Measurements from ENCODE around the gene EFCAB10.
"Not testable (repeated sequence)": the region's sequence is repeated elsewhere in the genome, so short reads cannot be mapped to it uniquely, and the experiment has no call there.

The EFCAB10 gene

DNA sequence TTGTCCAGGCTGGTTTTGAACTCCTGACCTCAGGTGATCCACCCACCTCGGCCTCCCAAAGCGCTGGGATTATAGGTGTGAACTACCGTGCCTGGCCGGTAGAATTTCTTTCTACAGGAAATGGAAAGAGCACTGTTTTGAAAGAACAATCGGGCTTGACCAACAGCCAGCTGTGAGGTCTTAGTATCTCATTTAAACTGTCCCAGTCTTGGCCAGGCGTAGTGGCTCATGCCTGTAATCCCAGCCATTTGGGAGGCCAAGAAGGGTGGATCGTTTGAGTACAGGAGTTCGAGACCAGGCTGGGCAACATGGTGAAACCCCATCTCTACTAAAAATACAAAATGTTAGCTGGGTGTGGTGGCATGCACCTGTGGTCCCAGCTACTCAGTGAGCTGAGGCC lies 17.8 kb upstream of the EFCAB10 start:
- DNase-seq (ENCODE audit: low read depth): not testable (repeated sequence)

DNA sequence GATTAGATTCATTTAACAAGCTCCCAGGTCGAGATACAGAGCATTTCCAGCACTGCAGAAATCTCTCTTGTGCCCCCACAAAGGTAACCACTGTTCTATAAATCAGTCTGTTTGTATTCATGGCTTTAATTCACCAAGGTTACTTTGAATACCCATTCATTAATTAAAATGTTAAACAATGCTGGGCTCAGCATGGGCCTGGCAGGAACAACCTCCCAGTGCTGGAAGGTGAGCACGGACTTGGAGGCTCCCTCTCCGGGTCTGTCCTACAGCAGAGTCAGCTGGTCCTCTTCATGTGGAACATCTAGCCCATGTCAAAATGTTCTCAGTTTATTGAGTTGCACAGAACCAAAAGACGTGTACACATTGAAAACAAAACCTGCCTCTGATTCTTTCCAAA lies 15.6 kb upstream of the EFCAB10 start:
- no peak for DNase-seq (ENCODE audit: low read depth)

DNA sequence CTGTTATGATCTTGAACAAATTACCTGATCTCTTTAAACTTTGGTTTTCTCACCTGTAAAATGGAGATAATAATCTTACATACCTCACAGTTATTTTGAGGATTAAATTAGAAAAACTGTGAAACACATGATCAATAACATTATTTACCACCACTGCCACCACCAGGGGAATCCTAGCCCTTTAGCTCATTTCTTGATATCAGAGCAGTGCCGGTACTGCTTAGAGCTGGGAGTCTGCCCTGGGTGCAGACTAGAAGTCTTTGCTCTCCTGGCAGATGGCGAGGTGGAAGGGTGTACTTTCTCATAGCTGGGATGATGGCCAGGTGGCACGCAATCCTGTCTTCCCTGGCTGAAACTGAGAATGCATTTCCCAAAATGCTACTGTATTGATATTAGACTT lies 12.7 kb upstream of the EFCAB10 start:
- no peak for DNase-seq (ENCODE audit: low read depth)

DNA sequence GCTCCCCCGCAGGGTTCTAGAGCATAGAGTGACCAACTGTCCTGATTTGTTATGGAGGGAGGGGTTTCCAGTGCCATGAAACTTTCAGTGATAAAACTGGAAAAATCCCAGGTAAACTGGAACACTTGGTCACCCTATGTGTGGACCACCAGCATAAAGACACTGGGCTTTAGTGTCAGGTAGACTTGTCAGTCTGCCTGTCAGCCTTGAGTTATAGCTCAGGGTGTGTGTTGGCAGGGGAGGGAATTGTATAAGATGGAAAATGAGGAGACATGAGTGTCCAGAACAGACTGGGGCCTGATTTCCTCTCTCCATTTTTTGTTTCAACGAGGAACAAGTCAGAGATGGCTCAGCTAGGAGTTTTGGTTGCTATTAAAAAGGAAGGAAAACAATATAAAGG lies 10.2 kb upstream of the EFCAB10 start:
- DNase-seq (ENCODE audit: low read depth): no peak

DNA sequence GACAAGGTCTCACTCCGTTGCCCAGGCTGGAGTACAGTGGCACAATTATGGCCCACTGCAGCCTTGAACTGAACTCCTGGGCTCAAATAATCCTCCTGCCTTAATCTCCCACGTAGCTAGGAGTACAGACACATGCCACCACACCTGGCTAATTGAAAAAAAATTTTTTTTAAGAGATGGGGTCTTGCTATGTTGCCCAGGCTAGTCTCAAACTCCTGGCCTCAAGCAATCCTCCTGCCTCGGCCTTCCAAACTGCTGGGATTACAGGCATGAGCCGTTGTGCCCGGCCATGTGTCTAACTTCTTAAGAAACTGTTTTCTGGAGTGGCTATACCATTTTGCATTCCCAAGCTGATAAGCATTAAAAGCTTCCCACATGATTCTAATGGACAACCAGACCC lies 9.5 kb upstream of the EFCAB10 start:
- no peak for DNase-seq (ENCODE audit: low read depth)

DNA sequence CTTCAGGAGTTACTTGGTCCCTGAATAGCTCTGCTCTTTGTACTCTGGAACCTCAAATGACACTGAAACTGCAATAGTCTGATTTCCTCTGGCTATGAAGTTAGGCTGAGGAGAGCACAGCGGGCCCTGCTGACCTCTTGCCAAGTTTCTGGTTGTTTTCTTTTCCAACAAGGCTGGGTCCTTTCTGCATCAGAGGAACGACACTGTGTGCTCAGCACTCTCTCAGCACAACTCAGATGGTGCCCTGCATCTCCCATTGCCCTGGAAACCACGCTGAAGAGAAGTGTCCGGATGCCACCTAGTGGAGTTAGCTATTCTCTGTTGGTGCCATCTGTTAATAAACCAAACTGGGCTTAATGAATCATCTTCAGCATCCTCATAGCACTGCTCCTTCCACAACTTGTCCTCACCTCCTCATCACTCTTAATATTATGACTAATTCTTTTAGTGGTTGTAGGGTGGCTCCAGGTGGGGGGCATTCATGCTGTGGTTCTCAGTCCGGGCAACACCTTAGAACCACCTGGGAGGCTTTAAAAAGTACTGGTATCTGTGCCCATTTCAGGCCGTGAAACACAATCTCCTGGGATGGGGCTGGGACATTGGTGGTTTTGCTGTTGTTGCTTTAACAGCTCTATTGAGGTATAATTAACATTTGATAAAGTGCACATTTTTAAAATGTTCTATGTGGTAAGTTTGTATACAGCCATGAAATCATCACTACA lies 8.2 kb upstream of the EFCAB10 start:
- peak; percentile 30 for DNase-seq (ENCODE audit: low read depth)

DNA sequence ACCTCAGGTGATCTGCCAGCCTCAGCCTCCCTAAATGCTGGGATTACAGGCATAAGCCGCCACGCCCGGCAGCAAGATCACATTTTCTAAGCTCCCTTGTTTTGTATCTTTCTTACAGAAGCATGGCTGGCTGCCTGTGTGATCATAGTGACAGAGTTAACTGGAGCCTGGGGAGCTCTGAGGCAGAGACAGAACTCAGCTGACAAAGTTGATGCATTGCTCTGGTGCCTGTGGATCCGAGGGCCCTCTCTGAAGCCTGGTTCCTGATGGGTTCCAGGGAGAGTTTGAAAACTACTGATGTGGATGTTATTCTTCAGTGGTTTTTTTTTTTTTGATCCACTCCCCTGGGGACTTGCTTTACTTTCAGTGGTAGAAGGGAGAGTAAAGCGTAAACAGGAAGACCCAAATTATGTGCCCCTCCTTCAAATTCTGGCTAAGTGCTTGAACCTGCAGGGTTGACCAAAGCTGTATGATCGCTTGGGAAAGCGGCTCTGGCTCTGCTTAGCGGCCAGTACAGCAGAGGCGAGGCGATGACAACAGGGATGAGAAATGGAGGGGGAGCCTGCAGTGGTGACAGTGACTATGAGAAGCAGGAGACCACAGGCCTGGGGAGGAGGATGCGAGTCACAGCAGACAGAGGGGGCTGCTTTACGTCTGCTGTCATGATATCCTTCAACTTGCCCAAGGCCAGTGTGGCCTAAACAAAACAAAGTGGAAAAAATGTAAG lies 6.8 kb upstream of the EFCAB10 start:
- DNase-seq (ENCODE audit: low read depth): no peak

DNA sequence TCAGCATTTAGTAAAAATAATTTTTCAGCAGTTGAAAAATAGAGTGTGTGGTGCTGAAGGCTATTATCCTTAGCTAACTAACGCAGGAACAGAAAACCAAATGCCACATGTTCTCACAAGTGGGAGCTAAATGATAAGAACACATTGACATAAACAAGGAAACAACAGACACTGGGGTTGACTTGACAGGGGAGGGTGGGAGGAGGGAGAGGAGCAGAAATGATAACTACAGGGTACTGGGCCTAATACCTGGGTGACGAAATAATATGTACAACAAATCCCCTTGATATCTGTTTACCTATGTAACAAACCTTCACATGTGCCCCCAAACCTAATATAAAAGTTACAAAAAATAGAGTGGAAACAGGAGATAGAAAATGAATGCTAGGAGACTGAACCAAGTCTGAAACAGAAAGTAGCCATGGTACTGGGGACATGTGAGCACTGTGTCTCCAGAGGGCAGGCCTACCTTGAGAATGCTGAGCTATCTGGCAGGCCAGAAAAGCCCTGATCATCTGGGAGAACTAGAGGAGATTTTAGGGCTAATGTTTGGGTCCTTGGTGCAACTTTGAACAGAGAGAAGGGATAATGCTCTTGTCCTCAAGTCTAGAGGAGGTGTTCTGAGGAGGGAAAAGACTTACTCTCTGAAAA lies 4.7 kb upstream of the EFCAB10 start:
- DNase-seq (ENCODE audit: low read depth): no peak

DNA sequence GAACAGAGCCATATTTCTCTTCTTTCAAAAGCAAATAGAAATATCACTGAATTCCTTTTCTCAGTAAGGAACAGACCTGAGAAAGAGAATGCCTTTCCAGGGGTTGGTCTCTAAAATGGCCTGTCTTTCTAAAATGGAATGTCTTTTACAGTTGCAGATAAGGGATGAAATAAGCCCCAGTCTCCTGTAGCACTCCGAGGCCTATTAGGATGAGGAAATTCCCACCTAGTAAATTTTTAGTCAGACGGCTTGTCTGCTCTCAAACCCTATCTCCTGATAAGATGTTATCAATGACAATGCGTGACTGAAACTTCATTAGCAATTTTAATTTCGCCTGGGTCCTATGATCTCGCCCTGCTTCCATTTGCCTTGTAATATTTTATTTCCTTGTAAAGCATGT lies 2.9 kb upstream of the EFCAB10 start:
- no peak for DNase-seq (ENCODE audit: low read depth)

DNA sequence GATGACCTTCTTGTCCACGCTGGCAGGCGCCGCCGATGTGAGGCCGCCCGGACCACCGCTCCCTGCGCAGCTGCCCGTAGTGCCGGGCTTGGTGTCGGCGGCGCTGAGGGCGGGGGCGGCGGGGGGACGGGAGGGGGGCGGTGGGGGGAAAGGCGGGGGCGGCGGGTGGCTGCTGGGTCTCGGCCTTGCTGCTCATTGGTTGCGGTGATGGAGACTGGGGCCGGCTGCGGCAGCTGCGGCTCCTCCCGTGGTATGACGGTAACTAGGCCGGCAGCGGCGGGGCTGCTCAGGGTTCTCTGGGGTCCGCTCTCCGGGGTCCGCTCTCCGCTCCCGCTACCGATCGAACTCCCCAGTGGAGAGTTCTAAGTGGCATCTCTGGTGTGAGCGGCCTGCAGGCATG lies 1.8 kb upstream of the EFCAB10 start:
- no peak for DNase-seq (ENCODE audit: low read depth)

DNA sequence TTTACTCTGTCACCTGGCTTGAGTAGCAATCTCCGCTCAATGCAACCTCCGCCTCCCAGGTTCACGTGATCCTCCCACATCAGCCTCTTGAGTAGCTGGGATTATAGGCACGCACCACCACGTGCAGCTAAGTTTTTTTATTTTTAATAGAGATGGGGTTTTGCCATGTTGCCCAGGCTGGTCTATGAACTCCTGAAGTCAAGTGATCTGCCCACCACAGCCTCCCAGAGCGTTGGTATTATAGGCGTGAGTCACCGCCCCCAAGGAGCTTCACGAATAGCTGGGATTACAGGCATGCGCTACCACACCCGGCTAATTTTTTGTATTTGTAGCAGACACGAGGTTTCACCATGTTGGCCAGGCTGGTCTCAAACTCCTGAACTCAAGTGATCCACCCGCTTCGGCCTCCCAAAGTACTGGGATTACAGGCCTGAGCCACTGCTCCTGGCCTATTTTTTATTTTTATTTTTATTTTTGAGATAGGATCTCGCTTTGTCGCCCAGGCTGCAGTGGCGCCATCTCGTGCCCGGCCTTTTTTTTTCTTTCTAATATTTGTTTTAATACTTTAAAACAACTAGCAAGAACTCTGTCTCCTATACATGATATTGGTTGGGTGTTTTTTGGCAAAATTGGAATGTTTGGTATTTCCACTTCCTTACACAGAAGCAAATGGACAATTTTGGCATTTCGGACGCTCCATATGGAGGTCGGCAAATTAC lies 1.1 kb downstream of the EFCAB10 start:
- DNase-seq (ENCODE audit: low read depth): no peak

DNA sequence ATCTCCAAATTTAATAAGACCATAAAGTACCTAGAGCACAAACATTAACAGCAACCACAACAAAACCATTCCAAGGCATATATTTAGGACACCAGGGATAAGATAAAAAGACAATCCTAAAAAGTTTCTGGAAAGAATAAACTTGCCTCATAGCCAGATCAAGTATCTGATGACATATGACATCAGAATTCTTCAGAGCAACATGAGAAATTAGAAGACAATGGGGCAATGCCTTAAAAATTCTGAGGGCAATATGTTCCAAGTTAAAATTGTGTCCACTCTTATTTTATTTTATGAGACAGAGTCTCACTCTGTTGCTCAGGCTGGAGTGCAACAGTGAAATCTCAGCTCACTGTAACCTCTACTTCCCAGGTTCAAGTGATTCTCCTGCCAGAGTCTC lies 2.8 kb downstream of the EFCAB10 start:
- DNase-seq (ENCODE audit: low read depth): no peak

DNA sequence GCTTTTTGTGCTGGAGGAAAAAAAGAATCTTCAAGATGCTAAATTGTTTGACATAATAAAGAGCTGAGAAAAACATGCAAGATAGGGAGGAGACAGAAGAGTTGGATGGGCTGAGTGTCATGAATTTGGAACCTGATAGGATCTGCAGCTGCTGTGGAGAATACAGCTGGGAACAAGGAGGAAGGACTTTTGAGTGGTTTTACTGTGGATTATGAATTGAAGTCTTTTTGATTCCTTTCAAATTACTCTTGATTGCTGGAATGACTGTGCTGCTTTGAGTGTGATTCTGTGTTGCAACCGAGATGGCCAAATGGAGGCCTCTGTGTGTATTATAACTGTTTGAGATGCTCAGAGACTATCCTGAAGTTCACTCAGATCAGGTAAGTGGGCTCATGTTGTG lies 4.0 kb downstream of the EFCAB10 start:
- DNase-seq (ENCODE audit: low read depth): no peak

DNA sequence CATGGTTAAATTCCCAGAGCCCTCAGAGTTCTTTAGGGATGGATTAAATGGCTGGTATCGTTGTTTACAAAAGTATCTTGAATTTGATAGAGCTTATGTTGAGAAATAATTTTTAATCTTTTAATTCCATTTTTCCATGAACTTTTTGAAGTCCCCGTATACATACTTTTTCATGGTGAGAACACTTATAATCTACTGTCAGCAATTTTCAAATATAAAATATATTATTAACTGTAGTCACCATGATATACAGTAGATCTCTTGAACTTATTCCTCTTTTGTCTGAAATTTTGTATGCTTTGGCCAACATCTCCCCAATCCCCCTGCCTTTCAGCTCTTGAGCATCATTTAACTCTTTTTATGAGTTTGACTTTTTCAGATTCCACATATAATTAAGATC lies 9.4 kb downstream of the EFCAB10 start:
- no peak for DNase-seq (ENCODE audit: low read depth)

DNA sequence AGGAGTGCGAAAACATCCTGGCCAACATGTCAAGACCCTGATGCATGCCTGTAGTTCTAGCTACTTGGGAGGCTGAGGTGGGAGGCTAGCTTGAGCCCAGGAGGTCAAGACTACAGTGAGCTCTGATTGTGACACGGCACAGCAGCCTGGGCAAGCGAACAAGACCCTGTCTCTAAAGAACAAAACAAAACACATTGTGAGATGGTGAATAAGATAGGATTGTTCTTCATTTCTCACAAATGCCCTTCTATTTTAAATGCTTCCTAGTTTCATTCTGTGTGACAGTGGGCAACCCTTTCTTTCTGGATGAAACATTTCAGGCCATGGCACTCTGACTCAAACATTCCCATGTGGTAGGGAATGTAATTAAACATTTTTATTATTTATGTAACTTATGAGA lies 13.5 kb downstream of the EFCAB10 start:
- DNase-seq (ENCODE audit: low read depth): no peak

DNA sequence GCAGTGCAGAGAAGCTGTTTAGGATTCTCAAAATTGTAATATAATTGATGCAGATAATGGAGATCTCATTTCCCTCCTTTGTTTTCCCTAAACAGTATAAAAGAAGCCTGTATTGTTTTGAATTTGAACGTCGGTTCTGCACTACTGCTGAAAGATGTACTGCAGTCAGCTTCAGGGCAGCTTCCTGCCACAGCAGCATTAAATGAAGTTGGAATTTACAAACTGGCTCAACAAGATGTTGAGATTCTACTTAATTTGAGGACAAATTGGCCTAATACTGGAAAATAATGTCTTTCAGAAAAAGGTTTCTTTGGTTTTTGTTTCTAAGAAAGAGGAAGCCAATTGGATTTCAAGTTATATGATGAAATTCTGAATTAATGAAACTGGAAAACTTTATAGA lies 14.3 kb downstream of the EFCAB10 start:
- no peak for DNase-seq (ENCODE audit: low read depth)

DNA sequence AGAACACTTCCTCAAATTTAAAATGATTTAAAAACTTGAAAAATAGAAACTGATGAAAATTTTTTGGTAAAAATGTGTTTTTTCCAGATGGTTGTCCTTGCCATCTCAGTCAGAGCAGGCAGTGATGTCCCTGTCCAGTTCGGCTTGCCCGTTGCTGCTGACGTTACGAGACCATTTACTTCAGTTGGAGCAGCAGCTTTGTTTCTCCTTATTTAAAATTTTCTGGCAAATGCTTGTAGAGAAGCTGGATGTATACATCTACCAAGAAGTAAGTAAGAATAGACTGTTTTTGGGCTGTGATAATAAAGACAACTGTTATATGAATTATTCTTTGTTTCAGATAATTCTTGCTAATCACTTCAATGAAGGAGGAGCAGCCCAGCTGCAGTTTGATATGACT lies 16.1 kb downstream of the EFCAB10 start:
- no peak for DNase-seq (ENCODE audit: low read depth)

DNA sequence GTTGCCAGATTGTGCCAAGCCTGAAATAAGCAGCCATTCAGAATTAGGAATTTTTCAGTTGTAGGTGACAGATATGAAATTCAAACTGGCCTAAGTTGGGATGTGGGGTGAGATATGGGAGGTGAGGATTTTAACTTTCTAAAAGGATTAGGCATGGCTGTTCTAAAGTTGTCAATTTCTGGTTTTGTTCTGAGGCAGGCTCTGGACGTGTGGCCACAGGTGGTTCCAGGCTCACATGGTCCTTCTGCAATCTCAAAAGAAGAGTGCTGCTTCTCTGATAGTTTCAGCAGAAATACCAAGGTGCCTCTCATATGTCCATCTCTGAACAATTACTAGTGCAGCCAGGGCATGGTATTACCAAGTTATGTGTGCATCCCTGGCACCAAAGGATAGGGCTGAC lies 21.4 kb downstream of the EFCAB10 start:
- DNase-seq (ENCODE audit: low read depth): no peak

DNA sequence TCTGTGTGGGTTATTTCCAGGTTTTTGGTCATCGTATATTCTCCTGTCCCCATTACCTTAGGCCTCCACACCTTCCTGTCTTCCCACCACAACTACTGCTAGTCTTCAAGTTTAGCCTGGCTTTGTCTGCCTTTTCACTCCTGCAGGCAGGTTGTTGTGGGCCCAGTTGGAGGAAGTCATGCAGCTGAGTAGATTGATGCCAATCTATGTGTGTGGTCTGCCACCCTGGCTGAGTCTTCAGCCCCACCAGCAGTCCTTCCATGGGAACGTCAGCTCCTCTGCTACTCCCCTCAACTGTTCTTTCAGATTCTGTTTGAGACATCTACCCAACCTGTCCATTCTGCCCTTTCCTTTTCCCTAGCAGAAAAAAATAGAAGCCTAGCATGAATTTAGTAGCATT lies 43.0 kb downstream of the EFCAB10 start:
- DNase-seq (ENCODE audit: low read depth): no peak

DNA sequence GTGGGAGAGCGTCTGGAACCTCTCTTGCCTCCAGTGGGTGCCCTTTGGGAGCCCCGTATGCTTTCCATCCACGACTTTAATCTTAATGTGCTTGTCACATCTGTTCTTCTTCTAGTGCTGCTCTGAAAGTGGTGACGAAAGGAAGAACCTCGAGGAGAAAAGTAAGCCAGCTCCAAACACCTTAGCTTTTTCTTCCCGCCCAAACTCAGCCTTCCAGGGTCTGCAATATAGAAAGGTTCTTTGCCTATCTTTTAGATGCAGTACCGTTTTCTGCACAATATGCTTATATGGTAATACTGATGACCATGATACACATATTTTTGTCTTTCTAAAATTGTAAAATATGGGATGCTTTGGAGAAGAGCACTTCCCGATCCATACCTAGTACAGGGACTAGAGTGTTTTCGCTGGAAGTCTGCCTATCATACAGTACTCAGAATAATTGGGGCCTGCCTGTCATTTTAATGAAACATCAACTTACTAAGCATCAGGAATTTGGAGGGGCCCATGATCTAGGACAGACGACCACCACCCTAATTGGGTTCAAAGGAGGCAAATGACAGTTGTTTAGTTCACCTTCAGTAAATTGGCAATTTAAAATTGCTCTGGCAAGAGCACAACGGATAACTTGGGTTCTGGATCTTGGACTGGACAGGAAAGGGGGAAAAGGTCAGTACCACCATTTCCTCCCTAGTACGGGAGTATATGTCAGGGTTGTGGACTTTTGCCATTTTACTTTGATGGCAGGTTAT lies 48.4 kb downstream of the EFCAB10 start:
- no peak for DNase-seq (ENCODE audit: low read depth)

DNA sequence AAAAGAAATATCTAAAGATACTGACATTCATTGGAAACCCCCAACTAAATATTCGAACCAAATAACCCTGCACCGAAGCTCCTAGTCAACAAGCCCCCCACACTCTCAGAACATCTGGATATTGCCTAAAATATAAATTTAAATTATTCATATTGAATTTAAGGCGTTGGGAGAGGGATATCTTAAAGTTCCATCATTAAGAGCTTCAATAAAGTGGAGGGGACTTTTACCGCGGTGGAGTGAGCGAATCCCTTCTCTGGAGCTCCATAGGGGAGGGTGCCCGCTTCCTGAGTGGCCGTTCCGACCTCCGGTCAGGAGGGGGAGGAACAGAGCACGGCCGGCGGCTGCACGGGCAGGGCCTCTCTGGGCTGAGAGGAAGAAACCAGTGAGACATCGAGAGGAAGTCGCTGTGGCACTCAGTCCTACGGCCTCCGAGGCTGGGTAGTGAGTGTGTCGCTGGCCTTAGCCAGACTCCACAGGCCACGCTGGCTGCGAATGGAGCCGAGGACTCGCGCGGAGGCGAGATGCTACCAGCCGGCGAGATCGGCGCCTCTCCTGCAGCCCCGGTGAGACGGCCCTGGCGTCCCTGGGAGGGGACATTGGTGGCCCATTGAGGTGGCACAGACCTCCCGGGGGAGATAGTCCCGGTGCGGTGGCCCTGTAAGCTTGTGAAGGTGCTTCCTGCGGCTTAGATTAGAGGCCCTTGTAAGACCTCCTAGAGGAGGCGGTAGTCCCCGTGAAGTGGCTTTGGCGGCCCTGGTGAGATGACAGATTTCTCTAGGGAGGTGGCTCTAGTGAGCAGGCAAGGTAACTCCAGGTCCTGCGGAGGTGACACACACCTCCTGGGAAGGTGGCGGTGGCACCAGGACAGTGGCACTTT lies 49.3 kb downstream of the EFCAB10 start, which contains the start of gene RINT1:
RINT1 (plus strand) TSS at position 410 of the 880 bp plus-strand sequence; CDS start at position 525, 115 bp downstream.
- peak; percentile 85 for DNase-seq (ENCODE audit: low read depth)
